ENCODE results near the gene ARMC9.

- TF ChIP-seq CTCF (conservative IDR thresholded peaks at IDR 0.05; ENCODE audit: low read depth, low read length) (peak; percentile 22; the same call in 1 of the 2 replicates), EZH2 (IDR thresholded peaks at IDR 0.05; ENCODE audit: borderline replicate concordance, low read depth, low read length, poor library complexity, severe bottlenecking) (no peak)
Observed at GRCh38 chr2:231394211-231395141, 196.0 kb downstream of the ARMC9 start.
